Right ventricle myocardium inferior (tissue), 1 donor: ENCODE measurements around the gene PDHA1. TPM values are rescaled to one million over a fixed set of nuclear protein-coding genes. Genes with fewer than 3 reads are reported as not detected.
A peak's percentile ranks its signal among the peaks of the same experiment; 100 is the strongest.

Experiments used
- ATAC-seq: fragments of 200-7000 bp; cut with Tn5 transposase; one replicate; pipeline ENCODE4 v1.9.1; 2020; ENCODE audit warnings: mild to moderate bottlenecking, moderate library complexity
- DNase-seq: peaks from one replicate; pipeline ENCODE4 v3.0.0; 2021; ENCODE audit errors: missing footprints
- intact Hi-C: fragments of 100-400 bp; cut with DNase I; formaldehyde crosslinking; loops from one replicate; pipeline ENCODE4 v1.11.0; 2022
- long read RNA-seq: library from polyadenylated mRNA; unstranded; transcript quantifications from one replicate; pipeline ENCODE4 v2.0.0, GENCODE V29; 2021
- total RNA-seq: library from RNA; stranded (reverse); fragmentation: NEBNext Ultra II Directional; extraction: Animal tissue kit (Norgen Biotek cat#: 25700); gene quantifications from one replicate; pipeline ENCODE4 v1.2.1, GENCODE V29; 2021
- donor health status: DM: no; HTN: yes; CAD: no; lungs with severe emphysema.

Gene PDHA1
- 1,288 TPM for total RNA-seq
- long read RNA-seq, transcript PDHA1-204 (12 exons, 3,484 nt), result minor isoform, 28 of 696 reads
- long read RNA-seq, transcript PDHA1-206 (11 exons, 3,310 nt), result major isoform, 497 of 696 reads
- long read RNA-seq, transcript PDHA1-208 (3 exons, 791 nt), result minor isoform, 5 of 696 reads
- long read RNA-seq, transcript PDHA1-213 (11 exons, 3,391 nt), result minor isoform, 7 of 696 reads
- long read RNA-seq, partial matches to known transcripts, result 147 of 696 reads
- long read RNA-seq, other reads (novel, unspliced or antisense), result 12 of 696 reads

DNA sequence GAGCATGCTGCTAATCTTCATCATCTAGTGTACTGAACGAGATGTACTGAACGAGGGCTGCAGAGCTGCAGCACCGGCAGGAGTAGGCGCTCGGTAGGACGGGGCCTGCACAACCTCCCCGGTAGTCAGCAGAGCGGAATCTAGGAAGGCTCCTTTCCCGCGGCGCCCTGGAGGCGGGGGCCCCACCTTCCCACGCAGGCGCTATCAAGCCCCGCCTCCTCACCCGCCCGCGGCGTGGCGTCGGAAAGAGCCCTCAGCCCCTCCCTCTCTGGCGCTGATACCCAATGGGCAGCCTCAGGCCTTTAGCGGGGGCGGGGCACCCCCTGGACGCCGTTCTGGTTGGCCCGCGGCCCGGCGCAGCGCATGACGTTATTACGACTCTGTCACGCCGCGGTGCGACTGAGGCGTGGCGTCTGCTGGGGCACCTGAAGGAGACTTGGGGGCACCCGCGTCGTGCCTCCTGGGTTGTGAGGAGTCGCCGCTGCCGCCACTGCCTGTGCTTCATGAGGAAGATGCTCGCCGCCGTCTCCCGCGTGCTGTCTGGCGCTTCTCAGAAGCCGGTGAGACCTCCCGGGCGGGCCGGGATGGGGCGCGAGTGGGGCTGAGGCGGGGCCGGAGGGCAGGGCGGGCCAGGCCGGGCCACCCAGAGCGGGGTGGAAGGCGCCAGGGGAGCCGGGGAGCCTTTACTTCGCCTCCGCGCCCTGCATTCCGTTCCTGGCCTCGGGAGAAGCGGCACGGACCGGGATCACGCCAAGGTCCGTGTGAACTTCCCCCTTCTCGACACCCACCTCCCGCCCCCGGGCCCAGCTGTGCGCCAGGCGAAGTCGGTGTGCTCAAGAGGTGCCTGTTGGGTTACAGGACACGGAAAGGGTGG is at the start of gene PDHA1:
PDHA1 (plus strand) TSS at position 393 of the 874 bp plus-strand sequence; CDS start at position 504, 111 bp downstream.
- intact Hi-C loops, result loop anchor here (5.0 kb wide), 1 partner anchor 361 kb away; the partner anchor contains the start of gene PHKA2
- ATAC-seq, result peak; percentile 98

DNA sequence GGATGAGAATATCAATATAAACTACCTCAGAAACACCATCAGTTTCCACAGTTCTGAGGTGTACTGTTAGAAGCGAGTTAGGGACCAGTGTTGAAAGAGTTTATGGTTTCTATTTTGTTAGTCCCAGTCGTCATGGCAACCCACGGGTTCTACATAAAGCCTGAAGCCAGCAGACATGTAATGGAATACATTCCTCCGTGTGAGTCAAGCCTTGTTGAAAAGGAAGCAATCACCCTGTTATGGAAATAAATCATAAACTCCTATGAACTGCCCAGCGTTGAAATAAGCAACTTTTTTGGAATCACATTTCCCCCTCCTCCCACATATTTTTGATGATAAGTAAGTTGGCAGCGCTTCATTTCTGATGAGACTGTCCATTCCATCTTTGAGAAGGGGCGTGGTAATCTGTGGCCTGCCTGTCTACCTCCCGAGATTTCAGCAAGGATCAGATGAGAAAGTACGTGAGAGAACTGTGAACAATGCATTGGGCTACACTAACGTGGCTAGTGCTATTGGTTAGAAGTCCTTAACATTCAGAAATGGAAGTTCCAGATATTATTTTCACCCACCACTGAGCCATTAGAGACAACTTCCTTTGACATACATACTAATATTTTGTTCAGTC is 40.4 kb upstream of the PDHA1 start:
- intact Hi-C loops, result no loop called here
- ATAC-seq, result peak; percentile 37
- DNase-seq, result no peak

More for the DNA sequence above, at the start of gene PDHA1:
- peak; percentile 97 for DNase-seq

DNA sequence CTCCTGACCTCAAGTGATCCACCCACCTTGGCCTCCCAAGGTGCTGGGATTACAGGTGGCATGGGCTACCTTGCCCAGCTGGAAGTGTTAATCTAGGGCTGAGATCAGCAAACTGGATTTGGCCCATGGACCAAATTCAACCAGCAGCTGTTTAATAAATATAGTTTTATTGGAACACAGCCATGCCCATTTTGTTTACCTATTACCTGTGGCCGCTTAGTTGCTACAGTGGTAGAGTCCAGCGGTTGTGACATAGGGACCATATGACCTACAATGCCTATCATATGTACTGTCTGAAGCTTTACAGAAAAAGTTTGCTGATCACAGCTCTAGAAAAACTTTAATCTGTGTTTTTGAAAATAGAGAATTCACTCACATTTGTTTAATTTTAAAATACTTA is 17.2 kb upstream of the PDHA1 start:
- no peak for ATAC-seq
- no peak for DNase-seq
- intact Hi-C loops, result no loop called here

DNA sequence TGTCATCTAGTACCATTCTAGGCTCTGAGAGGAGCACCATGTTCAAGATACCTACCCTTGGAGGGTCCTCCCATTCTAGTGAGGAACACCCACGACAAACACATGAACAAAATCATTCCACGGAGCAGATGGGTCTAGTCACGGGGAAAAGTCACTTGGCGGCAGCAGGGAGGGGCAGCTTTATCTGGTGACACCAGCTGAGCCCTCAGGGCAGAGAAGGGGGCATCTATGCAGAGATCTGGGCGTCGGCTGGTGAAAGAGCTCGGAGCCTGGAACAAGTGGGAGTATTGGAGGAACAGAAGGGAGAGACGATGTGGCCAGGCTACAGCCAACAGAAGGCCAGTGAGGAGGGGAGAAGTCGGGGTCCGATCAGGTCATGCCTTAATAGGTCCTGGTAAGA is 11.9 kb upstream of the PDHA1 start:
- intact Hi-C loops, result loop anchor here (5.0 to 10.0 kb wide), 2 partner anchors 317 to 400 kb away; no protein-coding TSS in a partner anchor
- no peak for DNase-seq
- no peak for ATAC-seq

DNA sequence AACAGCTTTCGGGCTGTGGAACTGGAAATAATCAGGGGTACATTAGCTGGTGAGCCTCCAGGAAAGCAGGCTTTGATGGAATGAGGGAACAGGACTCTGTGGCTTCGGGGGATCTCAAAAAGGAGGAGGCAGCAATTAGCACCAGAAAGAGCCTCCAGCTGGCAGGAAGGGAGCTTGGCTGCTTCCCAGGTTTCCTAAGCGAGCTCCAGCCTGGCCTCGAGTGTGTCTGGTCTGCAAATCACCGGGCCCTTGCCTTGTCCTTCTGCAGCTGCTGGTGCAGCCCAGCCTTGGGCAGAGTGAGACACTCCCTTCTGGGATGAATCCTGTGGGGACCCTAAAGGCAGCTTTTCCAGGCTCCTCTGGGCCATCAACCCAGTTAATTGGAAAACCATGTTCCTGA is 10.7 kb upstream of the PDHA1 start:
- intact Hi-C loops, result loop anchor here (5.0 to 10.0 kb wide), 2 partner anchors 318 to 401 kb away; no protein-coding TSS in a partner anchor

DNA sequence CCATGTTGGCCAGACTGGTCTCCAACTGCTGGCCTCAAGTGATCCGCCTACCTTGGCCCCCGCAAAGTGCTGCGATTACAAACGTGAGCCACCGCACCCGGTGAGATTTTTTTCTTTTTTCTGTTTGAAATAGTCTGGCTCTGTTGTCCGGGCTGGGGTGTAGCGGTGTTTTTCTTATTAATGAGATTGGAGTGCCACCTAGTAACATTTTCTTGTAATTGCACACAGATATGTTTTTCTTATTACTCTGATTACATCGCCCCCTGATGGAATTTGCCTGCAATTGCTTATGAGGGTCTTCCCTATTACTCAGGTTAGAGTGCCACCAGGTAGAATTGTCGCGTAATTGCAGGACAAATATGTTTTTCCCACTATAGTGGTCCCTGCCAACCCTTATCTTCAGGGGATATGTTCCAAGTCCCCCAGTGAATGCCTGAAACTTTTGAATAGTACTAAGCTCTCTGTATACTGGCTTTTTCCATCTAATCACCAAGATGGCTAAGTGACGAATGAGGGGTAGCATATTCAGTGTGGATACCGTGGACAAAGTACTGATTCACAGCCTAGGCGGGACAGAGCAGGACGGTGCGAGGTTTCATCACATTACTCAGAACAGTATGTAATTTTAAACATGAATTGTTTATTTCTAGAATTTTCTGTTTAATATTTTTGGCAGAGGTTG is 8.6 kb upstream of the PDHA1 start:
- intact Hi-C loops, result loop anchor here (2.0 to 10.0 kb wide), 3 partner anchors 320 to 944 kb away; no protein-coding TSS in a partner anchor
- ATAC-seq (no peak), DNase-seq (no peak)

More for the DNA sequence above, 10.7 kb upstream of the PDHA1 start:
- DNase-seq (no peak), ATAC-seq (peak; percentile 73)

DNA sequence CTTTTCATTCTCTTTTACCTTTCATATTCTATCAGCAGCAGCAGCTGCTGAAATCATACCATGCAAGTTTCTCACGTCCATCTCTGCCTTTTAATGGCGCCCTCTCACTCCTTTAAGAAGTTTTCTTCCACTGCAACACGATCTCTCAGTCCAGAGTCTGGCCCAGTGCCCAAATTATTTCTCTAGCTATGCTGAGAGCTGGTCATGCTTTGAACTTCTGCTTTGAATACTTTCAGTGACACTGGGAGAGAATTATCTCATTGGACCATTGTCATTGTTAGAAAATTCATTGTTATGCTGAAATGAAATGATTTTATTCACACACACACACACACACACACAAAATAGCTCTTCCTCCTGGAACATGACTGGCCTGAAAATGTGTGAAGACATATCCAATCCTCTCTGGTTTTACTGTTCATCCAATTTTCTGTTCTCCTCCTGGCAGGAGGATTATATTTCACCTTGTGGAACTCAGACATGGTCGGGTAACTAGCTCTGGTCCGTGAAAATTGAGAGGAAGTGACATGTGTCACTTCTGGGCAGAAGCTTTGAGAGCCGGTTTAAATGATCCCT is 1.3 kb upstream of the PDHA1 start:
- intact Hi-C loops, result loop anchor here (5.0 kb wide), 1 partner anchor 360 kb away; the partner anchor contains the start of gene PHKA2
- no peak for DNase-seq
- ATAC-seq, result no peak

DNA sequence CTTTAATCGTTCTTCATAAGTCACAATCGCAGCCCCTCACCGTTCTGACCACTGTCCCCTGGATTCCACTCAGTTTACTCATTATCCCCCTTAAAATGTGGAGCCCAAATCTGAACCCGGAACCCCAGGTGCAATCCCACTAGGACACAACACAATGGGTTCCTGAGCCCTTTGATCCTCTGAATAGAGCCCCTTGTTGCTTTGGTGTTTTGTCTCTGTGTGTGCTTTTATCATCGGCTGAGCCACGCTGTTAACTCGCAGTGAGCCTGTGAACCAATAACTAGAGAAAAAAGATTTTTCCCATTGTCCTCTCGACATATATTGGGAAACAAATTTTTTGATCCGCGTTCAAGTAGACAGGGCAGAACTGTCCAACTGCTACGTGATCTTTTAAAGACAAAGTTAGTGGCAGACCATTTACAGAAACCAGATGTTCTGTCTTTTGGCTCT is 617 bp upstream of the PDHA1 start:
- intact Hi-C loops, result loop anchor here (5.0 kb wide), 1 partner anchor 361 kb away; the partner anchor contains the start of gene PHKA2
- no peak for ATAC-seq
- DNase-seq, result no peak

DNA sequence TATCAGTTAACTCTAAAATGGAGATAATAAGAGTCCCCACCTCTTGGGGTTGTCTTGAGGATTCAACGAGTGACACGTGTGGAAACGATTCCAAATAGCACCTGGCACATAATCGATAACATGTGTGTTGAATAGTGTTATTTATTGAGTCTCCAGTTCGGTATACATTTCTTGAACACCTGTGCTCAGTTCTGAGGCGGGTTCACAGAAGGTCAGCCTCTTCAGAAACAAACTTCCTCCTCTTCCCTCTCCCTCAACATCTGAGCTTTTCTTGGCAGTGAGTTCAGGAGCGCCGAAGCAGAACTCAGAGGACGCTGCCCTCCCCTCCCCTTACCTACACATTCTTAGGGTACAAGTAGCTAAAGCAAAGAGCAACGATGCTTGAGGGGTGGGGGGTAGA is 934 bp downstream of the PDHA1 start:
- ATAC-seq (no peak), DNase-seq (no peak)
- intact Hi-C loops, result loop anchor here (5.0 kb wide), 1 partner anchor 362 kb away; the partner anchor contains the start of gene PHKA2

DNA sequence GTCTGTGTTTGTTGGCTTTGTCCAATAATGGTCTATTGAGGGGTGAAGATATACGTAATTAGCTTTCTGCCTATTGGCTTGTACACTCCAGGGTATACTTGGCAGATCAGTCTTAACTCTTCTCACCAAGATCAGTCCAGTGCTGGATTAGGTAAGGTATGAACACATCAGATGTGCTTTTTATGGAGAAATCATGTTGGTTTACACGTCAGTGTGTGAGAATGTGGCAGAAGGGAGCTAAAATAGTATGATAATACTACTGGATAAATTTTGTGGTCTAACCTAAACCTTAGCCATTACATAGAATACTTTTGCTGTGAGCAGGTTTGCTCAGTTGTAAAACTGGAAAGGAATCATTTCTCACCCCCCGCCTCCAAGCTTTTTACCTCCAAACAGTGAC is 4.2 kb downstream of the PDHA1 start:
- intact Hi-C loops, result no loop called here
- ATAC-seq (no peak), DNase-seq (no peak)

DNA sequence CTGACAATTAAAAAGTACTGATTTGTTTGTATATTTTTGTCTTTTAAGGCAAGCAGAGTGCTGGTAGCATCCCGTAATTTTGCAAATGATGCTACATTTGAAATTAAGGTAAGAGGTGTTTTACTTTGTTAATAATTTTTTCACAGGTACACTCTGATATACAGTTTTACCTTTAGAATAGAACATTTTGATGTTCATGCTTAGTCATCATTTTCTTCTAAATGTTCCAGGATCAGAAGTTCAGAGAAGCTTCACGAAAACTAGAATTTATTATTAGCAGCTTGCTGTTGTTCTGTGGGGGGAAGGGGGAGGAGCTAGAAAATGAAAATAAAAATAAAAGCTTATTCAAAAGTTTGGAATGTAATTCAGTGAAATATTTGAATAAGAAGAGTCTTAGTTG is 5.5 kb downstream of the PDHA1 start:
- intact Hi-C loops, result no loop called here
- DNase-seq (no peak), ATAC-seq (no peak)

DNA sequence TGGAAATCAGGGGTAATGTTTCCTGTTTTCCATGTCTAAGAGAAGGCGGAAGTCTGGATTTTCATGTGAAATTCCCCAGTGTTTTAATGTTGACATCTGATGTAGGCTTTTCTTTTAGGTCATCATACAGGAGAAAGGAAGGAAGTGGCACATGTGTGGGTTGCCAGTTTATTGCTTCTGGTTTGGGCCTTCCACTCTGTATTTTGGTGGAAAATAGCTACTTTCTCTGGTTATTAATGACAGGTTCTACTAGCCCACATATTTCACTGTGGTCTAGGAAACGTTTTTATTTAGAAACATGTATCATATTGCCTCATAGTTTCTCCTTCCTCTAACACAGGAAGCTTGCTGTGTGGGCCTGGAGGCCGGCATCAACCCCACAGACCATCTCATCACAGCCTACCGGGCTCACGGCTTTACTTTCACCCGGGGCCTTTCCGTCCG is 7.2 kb downstream of the PDHA1 start:
- no peak for DNase-seq

DNA sequence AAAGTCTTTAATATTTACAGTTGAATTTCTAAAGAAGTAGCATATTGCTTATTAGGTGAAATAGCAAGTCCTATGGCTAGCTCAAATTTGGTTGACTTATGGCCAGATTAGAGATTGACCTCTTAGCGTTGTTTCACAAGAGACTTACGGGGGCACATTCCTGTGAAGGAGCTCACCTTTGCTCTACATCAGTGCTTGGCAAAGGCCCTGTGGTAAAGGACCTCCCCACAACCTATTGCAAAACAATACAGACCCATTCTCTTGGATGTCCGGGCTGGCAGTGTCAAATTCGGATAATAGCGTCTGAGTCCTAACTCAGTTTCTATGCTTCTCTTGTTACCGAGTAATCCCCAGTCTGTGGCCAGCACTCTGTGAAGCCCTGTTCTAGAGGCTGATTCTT is 10.9 kb downstream of the PDHA1 start:
- intact Hi-C loops, result no loop called here
- DNase-seq, result no peak
- ATAC-seq, result no peak

More for the DNA sequence above, 7.2 kb downstream of the PDHA1 start:
- no peak for ATAC-seq
- intact Hi-C loops, result no loop called here

DNA sequence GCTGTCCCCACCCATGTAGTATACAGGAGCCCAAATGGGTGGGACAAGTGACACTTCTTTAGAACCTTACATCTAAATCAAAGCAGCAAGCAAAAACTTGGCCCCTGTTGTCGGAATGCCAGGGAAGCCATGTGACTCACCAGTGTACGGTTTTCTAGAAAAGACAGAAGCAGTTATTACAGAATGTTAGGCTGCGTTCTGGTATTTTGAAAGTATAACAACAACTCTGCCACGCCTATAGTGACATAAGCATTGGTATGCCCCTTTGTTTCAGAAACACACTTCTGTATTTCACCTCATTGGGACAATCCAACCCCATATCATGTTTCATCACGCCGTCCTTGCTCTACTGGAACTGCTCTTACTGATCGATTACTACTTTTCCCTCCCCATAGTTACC is 14.8 kb downstream of the PDHA1 start:
- DNase-seq (no peak), ATAC-seq (no peak)
- intact Hi-C loops, result no loop called here

DNA sequence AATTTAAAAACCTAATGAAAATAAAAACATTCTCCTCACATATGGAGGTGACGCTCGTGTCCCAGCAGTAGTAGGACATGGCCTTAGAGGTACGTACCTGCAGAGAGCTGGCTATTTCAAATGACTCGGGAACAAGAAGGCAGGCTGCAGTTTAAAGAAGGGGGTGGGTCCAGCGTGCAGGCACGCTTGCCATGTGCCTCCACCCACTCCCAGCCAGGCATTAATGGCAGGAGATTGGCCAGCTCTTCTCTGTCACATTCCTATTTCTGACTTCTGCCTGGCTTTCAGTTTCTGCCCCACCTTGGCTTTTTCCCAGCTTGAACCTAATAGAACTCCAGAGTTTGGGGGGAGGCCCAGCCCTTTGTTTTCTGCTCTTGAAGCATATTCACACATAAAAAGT is 17.2 kb downstream of the PDHA1 start:
- intact Hi-C loops, result no loop called here
- ATAC-seq, result peak; percentile 50
- no peak for DNase-seq

DNA sequence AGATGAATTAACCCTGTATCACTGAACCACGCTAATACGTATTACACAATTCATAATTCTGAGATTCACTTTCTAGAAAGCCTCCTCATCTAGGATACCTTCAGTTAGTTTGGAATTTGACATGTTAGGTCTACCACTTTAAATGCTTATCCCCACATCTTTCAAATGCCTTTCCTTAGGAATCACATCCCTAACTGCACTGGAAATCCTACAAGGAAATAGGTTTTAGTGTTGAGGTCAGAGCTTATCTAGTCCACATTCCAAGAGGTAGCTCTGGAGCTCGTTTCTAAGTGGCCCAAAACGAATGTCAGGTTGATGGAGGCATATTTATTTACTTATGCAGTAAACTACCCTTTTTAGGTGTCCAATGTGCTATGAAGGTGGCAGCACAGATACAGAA is 18.0 kb downstream of the PDHA1 start:
- no peak for ATAC-seq

DNA sequence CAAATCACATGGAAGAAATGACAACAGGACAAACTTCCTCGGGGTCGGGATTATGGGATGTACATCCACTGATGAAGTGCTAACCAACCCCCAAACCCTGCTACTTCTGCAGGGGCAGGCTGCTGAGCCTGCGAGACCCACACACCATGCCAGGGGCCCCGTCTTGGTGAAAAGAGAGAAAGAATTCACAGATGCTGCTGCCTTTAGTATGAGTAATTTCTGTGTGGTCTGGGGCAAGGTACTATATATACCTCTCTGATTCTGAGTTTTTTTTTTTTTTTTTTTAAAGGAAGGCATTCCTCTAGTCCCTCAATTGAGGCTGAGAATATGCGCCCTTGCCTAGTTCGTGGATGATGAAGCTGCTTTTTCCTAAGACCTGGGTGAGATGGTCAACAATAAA is 24.8 kb downstream of the PDHA1 start:
- ATAC-seq (no peak), DNase-seq (no peak)
- intact Hi-C loops, result no loop called here

More for the DNA sequence above, 18.0 kb downstream of the PDHA1 start:
- intact Hi-C loops, result no loop called here
- no peak for DNase-seq

DNA sequence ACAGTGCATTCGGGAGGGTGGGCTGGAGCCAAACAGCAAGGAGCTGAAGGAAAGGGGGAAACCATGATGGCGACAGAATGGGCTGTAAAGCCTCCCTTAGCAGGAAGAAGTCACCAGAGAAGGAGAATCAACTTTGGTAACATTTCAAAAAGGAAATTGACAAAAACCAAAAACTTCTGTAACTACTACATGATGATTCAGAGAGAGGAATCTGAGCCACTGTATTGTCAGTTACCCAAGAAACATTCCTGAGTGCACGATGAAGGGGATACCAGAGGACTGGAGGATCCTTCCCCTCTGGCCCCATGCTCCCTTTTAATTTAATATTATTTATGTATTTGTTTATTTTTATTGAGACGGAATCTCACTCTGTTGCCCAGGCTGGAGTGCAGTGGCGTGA is 26.3 kb downstream of the PDHA1 start:
- no peak for ATAC-seq
- intact Hi-C loops, result loop anchor here (5.0 kb wide), 2 partner anchors 162 to 517 kb away; partner anchors contain the start of gene SH3KBP1
- DNase-seq, result no peak
